Fibroblast of peridontal ligament (primary cell): ENCODE data around the gene IMMP2L.
"Not testable (repeated sequence)": the region's sequence is repeated elsewhere in the genome, so short reads cannot be mapped to it uniquely, and the experiment has no call there.

Source experiments
- DNase-seq: peaks from one replicate; pipeline ENCODE4 v3.0.0-alpha.2; 2010; ENCODE audit errors: extremely low read depth

Gene IMMP2L

GRCh38 chr7:111509288-111509687 is 53.0 kb downstream of the IMMP2L start:
- DNase-seq = no peak

- no peak for DNase-seq
Observed at GRCh38 chr7:111508387-111508786, 53.9 kb downstream of the IMMP2L start.

- DNase-seq = not testable (repeated sequence)
Observed at GRCh38 chr7:111505422-111505821, 56.9 kb downstream of the IMMP2L start.

- DNase-seq = not testable (repeated sequence)
Observed at GRCh38 chr7:111501799-111502198, 60.5 kb downstream of the IMMP2L start.

- no peak for DNase-seq
Observed at GRCh38 chr7:111499027-111499426, 63.3 kb downstream of the IMMP2L start.

GRCh38 chr7:111498391-111499007 is 63.8 kb downstream of the IMMP2L start:
- no peak for DNase-seq

- no peak for DNase-seq
Observed at GRCh38 chr7:111495173-111495810, 67.0 kb downstream of the IMMP2L start.

GRCh38 chr7:111492234-111492633 is 70.1 kb downstream of the IMMP2L start:
- no peak for DNase-seq

- peak; percentile 85 for DNase-seq
Observed at GRCh38 chr7:111486472-111487142, 75.7 kb downstream of the IMMP2L start.

GRCh38 chr7:111485701-111486380 is 76.5 kb downstream of the IMMP2L start:
- no peak for DNase-seq

GRCh38 chr7:111483078-111483477 is 79.2 kb downstream of the IMMP2L start:
- no peak for DNase-seq

GRCh38 chr7:111477462-111478225 is 84.6 kb downstream of the IMMP2L start:
- no peak for DNase-seq

GRCh38 chr7:111476586-111477293 is 85.6 kb downstream of the IMMP2L start:
- DNase-seq = no peak

GRCh38 chr7:111475959-111476358 is 86.3 kb downstream of the IMMP2L start:
- DNase-seq = no peak

- DNase-seq = no peak
Observed at GRCh38 chr7:111475419-111475748, 86.9 kb downstream of the IMMP2L start.

- DNase-seq = no peak
Observed at GRCh38 chr7:111474723-111475418, 87.4 kb downstream of the IMMP2L start.

- no peak for DNase-seq
Observed at GRCh38 chr7:111473449-111474198, 88.7 kb downstream of the IMMP2L start.

- peak; percentile 8 for DNase-seq
Observed at GRCh38 chr7:111470998-111471397, 91.3 kb downstream of the IMMP2L start.

- DNase-seq = not testable (repeated sequence)
Observed at GRCh38 chr7:111469894-111470293, 92.4 kb downstream of the IMMP2L start.

GRCh38 chr7:111465774-111466173 is 96.5 kb downstream of the IMMP2L start:
- DNase-seq = not testable (repeated sequence)
